ENCODE data around the gene IGF2R. TPM values are rescaled to one million over a fixed set of nuclear protein-coding genes. Genes with fewer than 3 reads are reported as not detected.

IGF2R gene
- total and polyA plus RNA-seq, 2 of the 13 experiments (the other 11 are each of a cell fraction or from before 2014, with no cell fraction given), result 38.3 to 70.0 TPM

DNA sequence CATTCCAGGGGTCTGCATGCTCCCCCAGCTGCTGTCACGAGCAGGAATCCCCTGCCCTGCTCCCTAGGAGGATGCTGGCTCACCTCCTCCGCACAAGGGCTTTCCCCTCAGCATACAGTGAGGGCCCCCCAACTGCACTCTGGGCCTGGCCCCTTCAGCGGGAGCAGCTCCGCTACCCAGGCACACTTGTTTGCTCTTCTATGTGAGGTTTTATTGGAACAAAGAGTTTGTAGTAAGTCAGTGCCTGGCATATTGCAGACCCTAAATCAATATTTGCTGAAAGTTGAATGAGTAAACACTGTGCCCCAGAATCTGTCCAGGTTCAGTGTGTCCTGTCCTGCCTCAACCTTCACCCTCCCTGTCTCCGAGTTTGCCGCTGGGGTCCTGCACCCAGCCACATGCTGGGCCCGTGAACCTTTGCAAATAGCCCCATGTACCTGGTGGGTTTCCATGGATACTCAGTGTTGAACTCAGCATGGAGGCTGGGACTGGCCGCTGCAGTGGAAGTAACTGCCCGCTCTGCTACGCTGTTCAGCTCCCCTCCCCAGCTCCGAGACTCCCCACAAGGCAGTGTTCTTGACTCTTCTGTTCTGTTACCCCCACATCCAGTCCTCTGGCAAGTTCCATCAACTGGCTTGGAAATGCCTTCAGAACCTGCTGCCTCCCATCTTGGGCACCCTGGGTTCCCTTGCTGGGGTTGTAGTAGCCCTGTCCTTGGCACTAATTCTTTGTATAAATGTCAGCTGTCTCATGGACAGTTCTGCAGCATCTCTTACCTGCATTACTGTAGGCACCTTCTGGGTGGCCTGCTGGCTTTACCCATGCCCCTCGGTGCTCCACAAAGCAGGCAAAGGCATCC, 168.5 kb downstream of the IGF2R start (continued):
- peak; percentile 88; the same call in 1 of the 2 replicates for TF ChIP-seq ZNF292 (CRISPR knock-in tag; IDR thresholded peaks at IDR 0.05; ENCODE audit: borderline replicate concordance, low read depth)
- peak; percentile 18; the same call in 1 of the 2 replicates for TF ChIP-seq ZFP1 (CRISPR knock-in tag; IDR thresholded peaks at IDR 0.05)
- peak; percentile 93 for TF ChIP-seq MXD4 (CRISPR knock-in tag; IDR thresholded peaks at IDR 0.05)
- TF ChIP-seq HNF4G (IDR thresholded peaks at IDR 0.05; ENCODE audit: borderline replicate concordance, low read depth, low read length), result peak; percentile 30; the same call in 1 of the 2 replicates
- TF ChIP-seq HNF4G (CRISPR knock-in tag; IDR thresholded peaks at IDR 0.05; ENCODE audit: borderline replicate concordance, low read depth), result no peak; the same call in 1 of the 2 replicates
- TF ChIP-seq ZKSCAN8 (CRISPR knock-in tag; IDR thresholded peaks at IDR 0.05; ENCODE audit: borderline replicate concordance), result peak; percentile 71; the same call in 1 of the 2 replicates
- TF ChIP-seq HNRNPL (IDR thresholded peaks at IDR 0.05; ENCODE audit: low read depth, low read length), result peak; percentile 96
- peak; percentile 99 for TF ChIP-seq FOXA3 (CRISPR knock-in tag; IDR thresholded peaks at IDR 0.05)
- no peak for TF ChIP-seq KIAA2018 (CRISPR knock-in tag; IDR thresholded peaks at IDR 0.05; ENCODE audit: borderline replicate concordance)
- peak; percentile 34; the same call in 1 of the 2 replicates for TF ChIP-seq ZNF225 (CRISPR knock-in tag; IDR thresholded peaks at IDR 0.05)
- peak; percentile 89; the same call in 1 of the 2 replicates for TF ChIP-seq FOXP4 (CRISPR knock-in tag; IDR thresholded peaks at IDR 0.05)
- TF ChIP-seq HOXA3 (CRISPR knock-in tag; IDR thresholded peaks at IDR 0.05), result peak; percentile 84
- TF ChIP-seq PCBP2 (optimal IDR thresholded peaks at IDR 0.05; ENCODE audit: low read depth, low read length, poor library complexity, severe bottlenecking), result no peak
- TF ChIP-seq ZSCAN12 (CRISPR knock-in tag; IDR thresholded peaks at IDR 0.05), result peak; percentile 80; the same call in 1 of the 2 replicates
- TF ChIP-seq MAX (IDR thresholded peaks at IDR 0.05), result peak; percentile 90
- TF ChIP-seq EED (CRISPR knock-in tag; IDR thresholded peaks at IDR 0.05), result 0 out of 2 replicates have a peak, but pooled peaks have one; percentile 63
- peak; percentile 22; the same call in 1 of the 2 replicates for TF ChIP-seq ZNF556 (CRISPR knock-in tag; IDR thresholded peaks at IDR 0.05; ENCODE audit: borderline replicate concordance)
- peak; percentile 88; the same call in 1 of the 2 replicates for TF ChIP-seq FOXO1 (CRISPR knock-in tag; IDR thresholded peaks at IDR 0.05)

Measured in HepG2 (cell line).